Transverse colon (tissue), 4 donors: Measurements from ENCODE around the gene HSD11B1. TPM values are rescaled to one million over a fixed set of nuclear protein-coding genes. Genes with fewer than 3 reads are reported as not detected.
A peak's percentile ranks its signal among the peaks of the same experiment; 100 is the strongest.
"Not testable (repeated sequence)": the region's sequence is repeated elsewhere in the genome, so short reads cannot be mapped to it uniquely, and the experiment has no call there.

Experiments
- DNase-seq: peaks from one replicate; pipeline ENCODE4 v3.0.0-alpha.2; 2019
- H3K27ac ChIP-seq, 4 donors: fragments of 200-600 bp; sonication (generic); 2 replicates each; pipeline ENCODE4 v1.5.1; 2016 to 2018; ENCODE audit warnings: inconsistent platforms in 4 of 4
- H3K27me3 ChIP-seq: fragments of 200-600 bp; sonication (generic); 2 replicates; pipeline ENCODE4 v1.5.1; 2017; ENCODE audit warnings: inconsistent platforms
- H3K36me3 ChIP-seq, 4 donors: fragments of 200-600 bp; sonication (generic); 2 replicates each; pipeline ENCODE4 v1.5.1; 2017 to 2019; ENCODE audit warnings: inconsistent platforms in 4 of 4
- H3K4me1 ChIP-seq, 4 donors: fragments of 200-600 bp; sonication (generic); 2 replicates each; pipeline ENCODE4 v1.5.1; 2017 to 2020; ENCODE audit warnings: inconsistent platforms in 4 of 4
- H3K4me3 ChIP-seq, 4 donors: fragments of 200-600 bp; sonication (generic); 1 replicate in 1 of 4; 2 replicates in 3 of 4; pipeline versions ENCODE4 v1.5.1 to v1.6.1; 2017 to 2019; ENCODE audit warnings: inconsistent platforms in 4 of 4
- H3K9me3 ChIP-seq, 2 donors: fragments of 200-600 bp; sonication (generic); 2 replicates each; pipeline ENCODE4 v1.5.1; 2017 to 2019; ENCODE audit warnings: inconsistent platforms in 2 of 2
- EP300 ChIP-seq: sonication (generic); formaldehyde crosslinking; IDR thresholded peaks from one replicate; pipeline ENCODE4 v1.6.1; 2017; ENCODE audit warnings: antibody characterized with exemption, low read depth
- POLR2A ChIP-seq: fragments of 450-650 bp; IDR thresholded peaks from one replicate; pipeline ENCODE4 v1.6.1; 2016; ENCODE audit warnings: antibody characterized with exemption, mild to moderate bottlenecking, moderate library complexity
- POLR2AphosphoS5 ChIP-seq, 3 donors: sonication (generic); formaldehyde crosslinking; IDR thresholded peaks; one replicate each; pipeline ENCODE4 v1.6.1; 2016; ENCODE audit warnings: antibody characterized with exemption in 3 of 3
- WGBS, 2 donors: methylation state at CpG; one replicate each; pipeline ENCODE4 v1.1.5; 2018; ENCODE audit warnings: low coverage in 1 of 2; 5-methylcytosine and 5-hydroxymethylcytosine counted together
- in situ Hi-C, 4 donors: fragments of 200-750 bp; cut with MboI; loops; one replicate each; pipeline versions ENCODE4 v1.15.0 to v1.15.1; 2017; ENCODE audit warnings: low sequenced_read_pairs in 3 of 4, low pct_ligation_motif_present in 1 of 4, low pct_unique_long_range_greater_than_20kb in 1 of 4
- intact Hi-C: fragments of 100-400 bp; cut with DNase I; formaldehyde crosslinking; loops from one replicate; pipeline ENCODE4 v1.15.1; 2023; ENCODE audit warnings: low total_unique reads
- total RNA-seq, 4 donors: library from RNA; depleted of rRNA; stranded (reverse); fragments of >200 nt; gene quantifications; one replicate each; pipeline ENCODE4 v1.1.0, GENCODE V29; 2016
- TF ChIP-seq, protein P1 (sequence below), 5 experiments: fragments of 200-600 bp in 3 of 5; fragments of 450-650 bp in 2 of 5; sonication (generic) in 3 of 5; IDR thresholded peaks; 1 replicate in 2 of 5; 2 replicates in 3 of 5; pipeline ENCODE4 v1.5.1; 2016 to 2017; ENCODE audit warnings: antibody characterized with exemption in 5 of 5, inconsistent platforms in 3 of 5, mild to moderate bottlenecking in 2 of 5, moderate library complexity in 1 of 5

HSD11B1 gene
- total RNA-seq, 4 donors from 2014 or later = 1.5 to 3.7 (median 2.6) TPM; not detected in 1

DNA sequence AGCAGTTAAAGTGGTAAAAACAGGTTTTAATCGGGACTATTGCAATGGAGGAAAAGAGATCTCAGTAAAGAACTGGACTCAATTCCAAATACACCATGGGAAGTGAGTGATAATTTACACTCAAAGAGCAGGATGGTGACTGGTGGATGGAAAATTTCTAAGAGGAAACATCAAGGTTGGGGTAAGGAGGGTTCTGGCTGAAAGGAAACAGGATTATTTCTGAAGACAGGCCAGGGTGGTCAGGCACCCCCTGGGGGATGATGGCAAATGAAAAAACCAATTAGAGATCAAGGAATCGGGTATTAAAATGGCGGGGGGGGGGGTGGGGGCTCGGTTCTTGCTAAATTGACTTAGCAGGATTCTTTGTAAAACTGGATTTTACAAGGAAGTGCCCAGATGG lies 12.3 kb upstream of the HSD11B1 start:
- Histone ChIP-seq H3K9me3 (no peaks in the 10 kb centered on the region), H3K4me3 (no peak overlapping the region), H3K27ac (peak overlapping the region in 1 of 4 donors; percentile 23), H3K4me1 (peaks cover 0 to 28% (median 3%) of the 10 kb centered on the region in 4 donors), H3K27me3 (no peaks in the 10 kb centered on the region), H3K36me3 (no peaks in the 10 kb centered on the region)
- TF ChIP-seq POLR2AphosphoS5 (IDR thresholded peaks at IDR 0.05) (no peak), EP300 (no peak), POLR2A (no peak)
- TF ChIP-seq, protein P1, sequence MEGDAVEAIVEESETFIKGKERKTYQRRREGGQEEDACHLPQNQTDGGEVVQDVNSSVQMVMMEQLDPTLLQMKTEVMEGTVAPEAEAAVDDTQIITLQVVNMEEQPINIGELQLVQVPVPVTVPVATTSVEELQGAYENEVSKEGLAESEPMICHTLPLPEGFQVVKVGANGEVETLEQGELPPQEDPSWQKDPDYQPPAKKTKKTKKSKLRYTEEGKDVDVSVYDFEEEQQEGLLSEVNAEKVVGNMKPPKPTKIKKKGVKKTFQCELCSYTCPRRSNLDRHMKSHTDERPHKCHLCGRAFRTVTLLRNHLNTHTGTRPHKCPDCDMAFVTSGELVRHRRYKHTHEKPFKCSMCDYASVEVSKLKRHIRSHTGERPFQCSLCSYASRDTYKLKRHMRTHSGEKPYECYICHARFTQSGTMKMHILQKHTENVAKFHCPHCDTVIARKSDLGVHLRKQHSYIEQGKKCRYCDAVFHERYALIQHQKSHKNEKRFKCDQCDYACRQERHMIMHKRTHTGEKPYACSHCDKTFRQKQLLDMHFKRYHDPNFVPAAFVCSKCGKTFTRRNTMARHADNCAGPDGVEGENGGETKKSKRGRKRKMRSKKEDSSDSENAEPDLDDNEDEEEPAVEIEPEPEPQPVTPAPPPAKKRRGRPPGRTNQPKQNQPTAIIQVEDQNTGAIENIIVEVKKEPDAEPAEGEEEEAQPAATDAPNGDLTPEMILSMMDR (IDR thresholded peaks at IDR 0.05) = no peak
- DNase-seq = no peak
- intact Hi-C loops = loop anchor here (5.0 kb wide), 1 partner anchor 115 kb away; no protein-coding TSS in a partner anchor
- 51 to 58% methylated on average over 2 to 4 of the region's 4 CpGs for whole genome bisulfite sequencing, 2 donors
- in situ Hi-C loops = loop anchor here in 3 of 4 donors (5.0 to 10.0 kb wide), 2 partner anchors 115 to 117 kb away; no protein-coding TSS in a partner anchor

- 0 to 4% methylated on average over 1 to 3 of the region's 3 CpGs for WGBS, 2 donors
These were observed 11.7 kb upstream of the HSD11B1 start for GRCh38 chr1:209692745-209693504.

DNA sequence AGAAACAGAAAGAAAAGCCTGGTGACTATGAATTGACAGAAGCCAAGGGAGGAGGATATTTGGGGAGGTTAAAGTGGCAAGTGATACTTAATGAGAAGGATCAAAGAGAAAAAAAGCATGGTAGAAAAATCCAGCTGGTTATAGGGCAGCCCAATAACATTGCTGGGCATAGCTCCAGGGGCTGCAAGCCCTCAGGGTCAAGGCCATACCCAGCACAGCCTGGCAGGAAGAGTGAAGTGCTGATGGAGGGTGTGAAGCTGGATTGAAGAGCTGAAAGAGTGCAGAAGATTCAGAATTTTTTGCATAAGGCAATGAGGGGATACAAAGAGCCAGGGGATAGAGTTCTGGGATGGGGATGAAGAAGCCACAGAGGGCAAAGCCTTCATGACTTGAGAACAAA lies 8.0 kb upstream of the HSD11B1 start:
- no peak overlapping the region for H3K4me3 ChIP-seq
- H3K36me3 ChIP-seq = no peaks in the 10 kb centered on the region
- no peaks in the 10 kb centered on the region for H3K27me3 ChIP-seq
- H3K27ac ChIP-seq = no peak overlapping the region
- TF ChIP-seq, protein P1 (IDR thresholded peaks at IDR 0.05) = no peak
- no peak for TF ChIP-seq POLR2A
- TF ChIP-seq POLR2AphosphoS5 (IDR thresholded peaks at IDR 0.05) = no peak
- no peak for DNase-seq
- no peaks in the 10 kb centered on the region for H3K9me3 ChIP-seq
- H3K4me1 ChIP-seq = peaks cover 0 to 15% (median 3%) of the 10 kb centered on the region in 4 donors
- in situ Hi-C loops (loop anchor here in 3 of 4 donors (5.0 to 10.0 kb wide), 2 partner anchors 119 to 122 kb away; no protein-coding TSS in a partner anchor), intact Hi-C loops (no loop called here)

More at GRCh38 chr1:209692745-209693504, 11.7 kb upstream of the HSD11B1 start:
- Histone ChIP-seq H3K27me3 (no peaks in the 10 kb centered on the region), H3K4me1 (peaks cover 0 to 24% (median 3%) of the 10 kb centered on the region in 4 donors), H3K27ac (peak overlapping the region in 1 of 4 donors; percentile 23), H3K36me3 (no peaks in the 10 kb centered on the region), H3K4me3 (no peak overlapping the region), H3K9me3 (no peaks in the 10 kb centered on the region)
- no peak for TF ChIP-seq POLR2A
- no peak for TF ChIP-seq POLR2AphosphoS5 (IDR thresholded peaks at IDR 0.05)
- TF ChIP-seq EP300 = no peak
- TF ChIP-seq, protein P1 (IDR thresholded peaks at IDR 0.05) = peak; percentile 79 to 88 (median 87)
- in situ Hi-C loops (loop anchor here in 3 of 4 donors (5.0 to 10.0 kb wide), 2 partner anchors 116 to 118 kb away; no protein-coding TSS in a partner anchor), intact Hi-C loops (loop anchor here (5.0 kb wide), 1 partner anchor 116 kb away; no protein-coding TSS in a partner anchor)
- DNase-seq = peak; percentile 79

GRCh38 chr1:209697126-209697525 lies 7.5 kb upstream of the HSD11B1 start:
- DNase-seq = no peak
- intact Hi-C loops = no loop called here
- H3K9me3 ChIP-seq = no peaks in the 10 kb centered on the region
- no peaks in the 10 kb centered on the region for H3K27me3 ChIP-seq
- H3K4me1 ChIP-seq = peaks cover 0 to 11% (median 3%) of the 10 kb centered on the region in 4 donors
- no peaks in the 10 kb centered on the region for H3K36me3 ChIP-seq
- TF ChIP-seq POLR2A (no peak), POLR2AphosphoS5 (IDR thresholded peaks at IDR 0.05) (no peak), EP300 (no peak)
- TF ChIP-seq, protein P1 (IDR thresholded peaks at IDR 0.05) = no peak
- in situ Hi-C loops = loop anchor here in 3 of 4 donors (5.0 to 10.0 kb wide), 2 partner anchors 120 to 122 kb away; no protein-coding TSS in a partner anchor
- 81% methylated on average over 3 of the region's 3 CpGs for WGBS, 2 donors
- no peak overlapping the region for H3K4me3 ChIP-seq
- no peak overlapping the region for H3K27ac ChIP-seq

GRCh38 chr1:209700686-209701085 lies 4.0 kb upstream of the HSD11B1 start:
- H3K36me3 ChIP-seq, intact Hi-C loops, H3K27me3 ChIP-seq, H3K4me3 ChIP-seq, H3K27ac ChIP-seq, H3K4me1 ChIP-seq, in situ Hi-C loops, DNase-seq, H3K9me3 ChIP-seq: not testable (repeated sequence)
